Urothelium cell line (cell line): Measurements from ENCODE around the gene LMX1B.
"Not testable (repeated sequence)": the region's sequence is repeated elsewhere in the genome, so short reads cannot be mapped to it uniquely, and the experiment has no call there.

Source experiments
- DNase-seq: peaks from one replicate; pipeline ENCODE4 v3.0.0; 2011; ENCODE audit warnings: low spot score, mixed read lengths
- FAIRE-seq: peaks from 2 replicates; lab custom pipeline; 2011; peaks lifted over from hg19 to GRCh38; lab: Jason Lieb, UNC

LMX1B gene

DNA sequence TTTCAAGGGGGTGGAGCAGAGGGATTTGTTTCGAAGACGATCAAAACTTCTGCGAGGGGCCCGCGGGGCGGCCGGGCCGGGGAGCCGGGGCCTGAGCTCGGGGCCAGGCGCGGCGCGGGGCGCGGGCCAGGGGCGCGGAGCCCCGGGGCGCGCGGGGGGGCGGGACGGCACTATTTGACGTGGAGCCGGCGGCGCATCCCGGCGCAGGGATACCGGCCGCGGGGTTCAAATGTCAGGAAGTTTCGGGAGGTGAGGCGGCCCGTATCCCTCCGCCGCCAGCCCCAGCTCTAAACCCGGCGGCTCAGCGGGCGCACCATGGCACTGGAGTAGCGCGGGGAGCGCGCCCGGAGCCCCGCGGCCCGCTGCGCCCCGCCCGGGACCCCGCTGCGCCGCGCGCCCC lies at the start of gene LMX1B:
Gene LMX1B (plus strand): TSS at position 278 of the 400 bp plus-strand sequence. CDS start 522 bp downstream, outside the sequence.
- no peak for FAIRE-seq

DNA sequence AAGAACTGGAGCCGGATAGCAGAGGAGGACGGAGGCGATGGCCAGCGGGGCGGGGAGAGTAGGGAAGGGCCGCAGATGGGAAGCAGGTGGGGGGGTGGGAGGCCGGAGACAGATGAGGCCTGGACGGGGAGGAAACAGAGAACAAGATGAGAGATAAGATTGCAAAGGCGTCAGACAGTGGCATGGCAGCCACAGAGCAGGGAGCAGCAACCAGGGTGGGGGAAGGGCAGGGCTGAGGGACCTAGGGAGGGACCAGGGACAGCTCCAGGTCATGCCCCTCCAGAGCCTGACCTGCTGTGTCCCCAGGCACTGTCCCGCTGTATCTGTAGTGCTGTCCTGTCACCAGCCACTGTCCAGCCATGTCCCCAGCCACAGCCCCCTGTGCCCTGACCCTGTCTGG lies 49.6 kb upstream of the LMX1B start:
- DNase-seq: no peak
- no peak for FAIRE-seq

More for the DNA sequence above, at the start of gene LMX1B:
- peak; percentile 44 for DNase-seq

- DNase-seq (no peak), FAIRE-seq (no peak)
Measured at GRCh38 chr9:126564716-126565115, 49.0 kb upstream of the LMX1B start.

GRCh38 chr9:126565336-126566128 lies 48.2 kb upstream of the LMX1B start:
- DNase-seq (no peak), FAIRE-seq (no peak)

DNA sequence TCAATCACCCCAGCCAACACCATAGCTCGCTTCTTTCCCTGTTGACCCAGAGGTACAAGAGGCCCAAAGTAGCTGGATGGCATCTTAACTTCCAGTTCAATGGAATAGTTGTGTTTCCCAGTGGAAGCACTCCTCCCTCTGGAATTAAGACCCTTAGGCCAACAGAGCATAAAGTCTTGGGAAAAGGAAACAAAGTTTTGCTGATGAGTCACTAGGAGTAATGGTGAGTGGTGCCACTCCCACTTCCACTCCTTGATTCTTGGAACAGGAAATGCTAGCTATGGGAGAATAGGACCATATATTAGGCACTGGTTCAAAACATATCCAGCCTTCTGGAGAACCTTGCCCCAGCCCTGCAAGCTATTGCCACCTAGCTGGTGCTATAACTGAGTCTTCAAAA lies 44.7 kb upstream of the LMX1B start:
- FAIRE-seq (no peak), DNase-seq (no peak)

- no peak for DNase-seq
- FAIRE-seq: no peak
Measured at GRCh38 chr9:126578029-126578428, 35.7 kb upstream of the LMX1B start.

GRCh38 chr9:126580319-126580718 lies 33.4 kb upstream of the LMX1B start:
- FAIRE-seq, DNase-seq: not testable (repeated sequence)

GRCh38 chr9:126581893-126582292 lies 31.8 kb upstream of the LMX1B start:
- FAIRE-seq (no peak), DNase-seq (no peak)

- DNase-seq (no peak), FAIRE-seq (no peak)
Measured at GRCh38 chr9:126582427-126582826, 31.3 kb upstream of the LMX1B start.

- FAIRE-seq (no peak), DNase-seq (no peak)
Measured at GRCh38 chr9:126583144-126583760, 30.5 kb upstream of the LMX1B start.

GRCh38 chr9:126584611-126585010 lies 29.1 kb upstream of the LMX1B start:
- DNase-seq (no peak), FAIRE-seq (no peak)

GRCh38 chr9:126586236-126586635 lies 27.5 kb upstream of the LMX1B start:
- no peak for FAIRE-seq
- DNase-seq: no peak

- FAIRE-seq (no peak), DNase-seq (no peak)
Measured at GRCh38 chr9:126587187-126588185, 26.2 kb upstream of the LMX1B start.

DNA sequence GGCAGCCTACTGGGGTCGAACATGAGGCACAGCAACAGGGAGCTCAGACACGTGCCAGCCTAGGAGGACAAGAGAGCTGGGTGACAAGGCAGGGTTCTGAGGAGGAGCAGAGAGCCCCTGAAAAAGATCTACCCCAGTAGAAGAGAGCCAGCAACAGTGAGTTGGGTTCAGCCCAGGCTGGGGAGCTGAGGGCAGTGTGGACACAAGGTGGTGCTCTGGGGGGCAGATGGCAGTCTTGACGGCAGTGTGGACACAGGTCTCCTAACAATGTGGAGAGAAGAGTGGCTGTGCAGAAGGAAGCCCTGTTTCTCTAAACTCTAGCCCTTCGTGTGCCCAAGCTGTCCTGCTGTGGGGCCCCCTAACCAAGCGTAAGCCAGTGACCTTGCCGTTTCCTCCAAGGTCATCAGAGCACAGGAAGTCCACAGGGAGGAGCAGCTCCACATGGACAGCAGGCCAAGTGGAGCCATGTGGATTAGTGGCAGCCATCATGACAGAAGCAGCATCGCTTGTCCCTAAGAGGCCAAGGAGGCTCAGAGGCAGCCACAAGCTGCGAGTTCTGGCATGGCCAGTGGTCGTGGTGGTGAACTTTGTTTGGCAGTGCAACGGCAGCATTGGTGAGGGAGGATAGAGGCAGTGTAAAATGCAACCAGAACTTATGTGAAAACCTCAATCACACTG lies 25.1 kb upstream of the LMX1B start:
- no peak for DNase-seq
- FAIRE-seq: no peak

DNA sequence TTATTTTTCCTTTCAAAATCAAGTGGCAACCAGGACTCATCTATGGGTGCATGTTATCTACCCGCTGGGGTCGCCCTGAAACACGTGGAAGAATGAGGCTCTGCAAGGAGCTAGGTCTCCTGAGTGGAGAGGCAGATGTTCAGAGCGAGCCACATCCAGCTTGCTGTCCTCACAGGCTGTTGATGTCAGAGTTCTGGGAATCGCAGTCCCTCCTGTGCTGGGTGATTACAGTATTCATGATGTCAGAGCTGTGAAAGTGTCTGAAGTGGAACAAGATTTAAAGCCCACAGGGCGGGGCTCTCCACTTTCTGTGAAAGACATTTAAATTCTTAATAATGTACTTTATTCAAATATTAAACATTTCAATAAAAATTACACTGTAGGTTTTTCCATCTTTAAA lies 24.4 kb upstream of the LMX1B start:
- DNase-seq (no peak), FAIRE-seq (no peak)

DNA sequence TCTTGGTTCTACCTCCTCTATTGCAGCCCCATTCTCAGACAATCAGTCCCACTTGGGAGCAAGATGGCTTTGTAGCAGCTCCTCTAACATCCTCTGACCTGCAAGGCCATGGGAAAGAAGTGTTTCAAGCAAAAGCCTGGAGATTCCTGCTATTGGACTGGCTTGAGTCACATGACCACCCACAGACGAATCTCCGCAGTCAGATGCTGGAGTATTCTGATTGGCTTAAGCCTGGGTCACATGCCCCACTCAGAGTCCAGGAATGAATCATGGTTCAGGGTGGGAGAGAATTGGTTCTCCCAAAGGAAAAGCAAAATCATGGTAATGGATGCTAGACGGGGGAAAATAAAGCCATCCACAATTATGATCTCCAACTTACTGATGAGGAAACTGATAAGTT lies 22.6 kb upstream of the LMX1B start:
- FAIRE-seq: no peak
- no peak for DNase-seq

GRCh38 chr9:126591922-126592321 lies 21.8 kb upstream of the LMX1B start:
- no peak for DNase-seq
- FAIRE-seq: no peak

GRCh38 chr9:126592461-126592860 lies 21.3 kb upstream of the LMX1B start:
- no peak for FAIRE-seq
- no peak for DNase-seq

DNA sequence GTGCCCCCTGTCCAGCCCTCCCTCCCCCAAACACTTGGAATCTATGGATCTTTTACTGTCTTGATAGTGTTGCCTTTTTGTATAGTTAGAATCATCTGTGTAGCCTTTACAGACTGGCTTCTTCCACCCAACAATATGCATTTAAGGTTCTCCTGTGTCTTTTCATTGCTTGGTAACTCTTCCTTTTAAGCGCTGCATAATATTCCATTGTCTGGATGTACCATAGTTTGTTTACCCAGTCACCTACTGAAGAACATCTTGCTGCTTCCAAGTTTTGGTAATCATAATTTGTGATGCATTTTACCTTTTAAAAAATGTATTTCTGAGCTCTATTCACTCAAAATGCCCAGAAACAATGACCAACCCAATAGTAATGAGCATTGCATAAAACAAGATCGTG lies 17.7 kb upstream of the LMX1B start:
- FAIRE-seq (no peak), DNase-seq (no peak)

DNA sequence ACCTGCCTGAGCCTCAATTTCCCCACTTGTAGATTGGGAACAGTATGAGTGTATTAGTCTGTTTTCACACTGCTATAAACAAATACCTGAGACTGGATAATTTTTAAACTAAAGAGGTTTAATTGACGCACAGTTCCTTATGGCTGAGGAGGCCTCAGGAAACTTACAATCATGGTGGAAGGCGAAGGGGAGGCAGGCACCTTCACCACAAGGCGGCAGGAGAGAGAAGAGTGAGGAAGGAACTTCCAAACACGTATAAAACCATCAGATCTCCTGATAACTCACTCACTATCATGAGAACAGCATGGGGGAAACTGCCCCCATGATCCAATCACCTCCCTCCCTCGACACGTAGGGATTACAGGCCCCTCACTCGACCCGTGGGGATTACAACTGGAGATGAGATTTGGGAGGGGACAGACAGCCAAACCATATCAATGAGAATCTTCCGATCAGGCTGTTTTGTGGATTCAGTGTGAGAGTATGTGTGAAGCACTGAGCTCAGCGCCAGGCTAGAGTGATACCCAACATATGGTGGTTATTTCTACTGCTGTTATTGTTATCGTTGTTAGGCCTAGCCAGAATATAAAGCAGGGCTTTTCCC lies 14.6 kb upstream of the LMX1B start:
- FAIRE-seq (no peak), DNase-seq (no peak)
